Measurements from ENCODE around the gene ADGRF4.

GRCh38 chr6:47697925-47698324 lies 455 bp upstream of the ADGRF4 start:
- TF ChIP-seq CTCF (IDR thresholded peaks at IDR 0.05; ENCODE audit: poor library complexity, severe bottlenecking) (no peak), EP300 (conservative IDR thresholded peaks at IDR 0.05; ENCODE audit: poor library complexity, severe bottlenecking) (no peak), RAD21 (conservative IDR thresholded peaks at IDR 0.05) (no peak)
